Lower lobe of right lung (tissue), 2 donors: ENCODE results near the gene DENND10. TPM values are rescaled to one million over a fixed set of nuclear protein-coding genes. Genes with fewer than 3 reads are reported as not detected.
A peak's percentile ranks its signal among the peaks of the same experiment; 100 is the strongest.

Experiments used
- ATAC-seq, 2 donors: fragments of 200-7000 bp; cut with Tn5 transposase; one replicate each; pipeline ENCODE4 v1.9.1; 2020 to 2022; ENCODE audit warnings: mild to moderate bottlenecking in 2 of 2, moderate library complexity in 2 of 2
- DNase-seq: peaks from one replicate; pipeline ENCODE4 v3.0.0-alpha.2; 2020
- H3K27ac ChIP-seq: fragments of 200-600 bp; one replicate; pipeline ENCODE4 v1.8.0; 2022
- H3K27me3 ChIP-seq: fragments of 200-600 bp; one replicate; pipeline ENCODE4 v1.8.0; 2022; ENCODE audit warnings: low read depth
- H3K36me3 ChIP-seq: fragments of 200-600 bp; one replicate; pipeline ENCODE4 v1.8.0; 2022; ENCODE audit warnings: mild to moderate bottlenecking
- H3K4me1 ChIP-seq: fragments of 200-600 bp; one replicate; pipeline ENCODE4 v1.8.0; 2022
- H3K4me3 ChIP-seq: fragments of 200-600 bp; one replicate; pipeline ENCODE4 v1.8.0; 2022; ENCODE audit warnings: mild to moderate bottlenecking
- H3K9me3 ChIP-seq: fragments of 200-600 bp; one replicate; pipeline ENCODE4 v1.8.0; 2022
- intact Hi-C: fragments of 100-400 bp; cut with DNase I; formaldehyde crosslinking; loops from one replicate; pipeline ENCODE4 v1.11.0; 2022
- total RNA-seq: library from RNA; stranded (reverse); fragmentation: NEBNext Ultra II Directional; extraction: Animal tissue kit (Norgen Biotek cat#: 25700); gene quantifications from one replicate; pipeline ENCODE4 v1.2.1, GENCODE V29; 2021
- TF ChIP-seq, protein P1 (sequence below): fragments of 200-600 bp; IDR thresholded peaks from one replicate; pipeline ENCODE4 v1.8.0; 2022; ENCODE audit warnings: antibody characterized with exemption, mild to moderate bottlenecking
- donor health status: DM: no; HTN: yes; CAD: no; lungs with severe emphysema.

DENND10 gene
- total RNA-seq, 1 donor from 2014 or later, result 33.8 TPM

DNA sequence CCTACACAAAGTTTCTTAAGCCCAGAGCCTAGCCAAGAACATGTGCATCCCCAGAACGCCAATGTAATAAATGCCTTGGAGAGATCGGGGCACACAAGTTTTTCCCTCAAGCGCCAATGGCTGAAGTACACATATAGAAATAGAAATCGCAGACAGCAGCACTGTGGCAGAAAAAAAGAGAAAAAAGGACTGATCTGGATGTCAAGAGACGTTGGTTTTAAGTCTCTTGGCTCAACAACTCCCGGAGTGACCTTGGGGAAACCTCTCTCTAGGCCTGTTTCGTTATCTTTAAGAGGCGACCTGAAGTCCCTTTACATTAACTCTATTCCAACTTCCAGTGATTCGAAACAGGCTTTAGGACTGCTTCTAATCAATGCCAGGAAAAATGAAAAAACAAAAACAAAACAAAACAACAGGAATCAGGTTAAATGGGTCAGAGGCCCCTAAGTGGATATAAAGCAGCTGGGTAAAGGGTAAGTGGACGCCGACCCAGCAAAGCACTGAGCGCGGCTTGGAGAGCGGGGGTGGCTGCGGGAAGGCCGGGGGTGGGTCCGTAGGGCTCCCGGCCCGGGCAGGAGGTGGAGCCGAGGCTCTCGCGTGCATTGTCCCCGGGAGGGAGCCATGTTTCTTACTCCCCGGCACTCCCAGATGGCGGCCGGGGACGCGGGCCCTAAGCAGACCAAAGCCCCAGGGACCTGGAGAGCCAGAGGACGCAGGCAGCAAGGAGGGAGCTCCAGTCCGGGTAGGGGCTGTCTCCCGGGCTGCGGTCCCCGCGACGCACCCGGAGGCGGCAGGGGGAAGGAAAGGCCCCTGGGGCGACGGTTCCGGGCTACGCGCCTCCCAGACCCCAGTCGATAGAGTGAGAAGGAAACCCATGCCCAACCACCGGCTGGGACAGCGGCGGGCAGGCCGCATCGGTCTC, 24.1 kb upstream of the DENND10 start:
- DNase-seq, result peak; percentile 89
- Histone ChIP-seq H3K27ac (peak overlapping the region; percentile 95), H3K9me3 (no peaks in the 10 kb centered on the region), H3K4me1 (peaks cover 32% of the 10 kb centered on the region), H3K27me3 (no peaks in the 10 kb centered on the region), H3K36me3 (no peaks in the 10 kb centered on the region), H3K4me3 (peak overlapping the region; percentile 95)
- TF ChIP-seq, protein P1, sequence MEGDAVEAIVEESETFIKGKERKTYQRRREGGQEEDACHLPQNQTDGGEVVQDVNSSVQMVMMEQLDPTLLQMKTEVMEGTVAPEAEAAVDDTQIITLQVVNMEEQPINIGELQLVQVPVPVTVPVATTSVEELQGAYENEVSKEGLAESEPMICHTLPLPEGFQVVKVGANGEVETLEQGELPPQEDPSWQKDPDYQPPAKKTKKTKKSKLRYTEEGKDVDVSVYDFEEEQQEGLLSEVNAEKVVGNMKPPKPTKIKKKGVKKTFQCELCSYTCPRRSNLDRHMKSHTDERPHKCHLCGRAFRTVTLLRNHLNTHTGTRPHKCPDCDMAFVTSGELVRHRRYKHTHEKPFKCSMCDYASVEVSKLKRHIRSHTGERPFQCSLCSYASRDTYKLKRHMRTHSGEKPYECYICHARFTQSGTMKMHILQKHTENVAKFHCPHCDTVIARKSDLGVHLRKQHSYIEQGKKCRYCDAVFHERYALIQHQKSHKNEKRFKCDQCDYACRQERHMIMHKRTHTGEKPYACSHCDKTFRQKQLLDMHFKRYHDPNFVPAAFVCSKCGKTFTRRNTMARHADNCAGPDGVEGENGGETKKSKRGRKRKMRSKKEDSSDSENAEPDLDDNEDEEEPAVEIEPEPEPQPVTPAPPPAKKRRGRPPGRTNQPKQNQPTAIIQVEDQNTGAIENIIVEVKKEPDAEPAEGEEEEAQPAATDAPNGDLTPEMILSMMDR, result no peak
- intact Hi-C loops, result no loop called here
- peak; percentile 96 for ATAC-seq

DNA sequence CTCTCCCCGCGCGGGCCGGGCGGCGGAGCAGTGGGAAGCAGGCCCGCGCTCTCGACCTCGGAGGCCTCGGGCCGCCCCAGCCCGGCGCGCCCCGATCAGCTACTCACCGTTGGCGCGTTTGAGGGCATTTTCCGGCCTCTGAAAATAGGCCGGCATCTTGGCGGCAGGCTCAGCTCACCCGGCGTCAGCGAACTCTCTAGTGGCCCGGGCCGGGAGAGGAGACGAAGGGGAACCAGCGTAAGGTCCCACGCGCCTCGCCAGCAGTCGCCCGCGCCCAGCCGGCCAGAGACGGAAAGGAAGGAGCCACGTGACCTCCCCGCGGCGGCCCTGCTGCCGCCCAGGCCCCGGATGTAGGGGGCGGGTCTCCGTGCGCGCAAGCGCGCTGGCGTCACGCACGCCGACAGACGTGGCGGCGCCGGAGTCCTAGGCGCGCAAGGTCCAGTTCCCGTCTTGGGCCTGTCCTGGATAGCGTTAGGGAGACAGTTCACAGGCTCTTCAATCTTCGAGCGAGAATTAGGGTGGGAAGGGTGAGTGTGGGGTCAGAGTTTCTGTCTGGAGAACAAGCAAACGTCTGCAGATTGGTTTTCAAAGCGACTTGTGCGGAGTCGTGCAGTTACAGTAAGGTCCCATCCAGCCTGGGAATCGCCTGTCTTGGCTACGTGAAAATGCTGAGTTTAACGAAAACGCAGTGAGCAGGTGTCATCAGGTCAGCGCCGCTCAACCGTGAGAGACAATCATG, 23.2 kb upstream of the DENND10 start, which contains the start of gene EIF3A:
Gene EIF3A (minus strand): TSS at position 297 of the 739 bp plus-strand sequence. CDS start 141 bp downstream, at position 156.
- peak; percentile 97 to 98 for ATAC-seq
- Histone ChIP-seq H3K27ac (peak within 1 kb of the TSS; percentile 95), H3K9me3 (no peaks in the 10 kb centered on the region), H3K36me3 (no peaks in the 10 kb centered on the region), H3K4me3 (peak within 1 kb of the TSS; percentile 95), H3K4me1 (peaks cover 32% of the 10 kb centered on the region), H3K27me3 (no peaks in the 10 kb centered on the region)
- peak; percentile 95 for DNase-seq
- TF ChIP-seq, protein P1, result no peak
- intact Hi-C loops, result no loop called here

DNA sequence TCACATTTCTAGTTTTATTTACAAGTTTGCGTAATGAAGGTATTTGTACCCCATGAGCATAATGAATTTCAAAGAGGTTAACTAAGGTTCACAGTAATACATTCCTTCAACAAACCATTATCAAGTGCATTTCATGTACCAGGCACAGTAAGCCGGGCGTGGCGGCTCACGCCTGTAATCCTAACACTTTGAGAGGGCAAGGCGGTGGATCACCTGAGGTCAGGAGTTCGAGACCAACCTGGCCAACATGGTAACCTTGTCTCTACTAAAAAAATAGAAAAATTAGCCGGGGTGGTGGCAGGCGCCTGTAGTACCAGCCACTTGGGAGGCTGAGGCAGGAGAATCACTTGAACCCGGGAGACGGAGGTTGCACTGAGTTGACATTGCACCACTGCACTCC, 19.0 kb upstream of the DENND10 start:
- Histone ChIP-seq H3K27me3 (no peaks in the 10 kb centered on the region), H3K4me1 (no peaks in the 10 kb centered on the region), H3K36me3 (no peaks in the 10 kb centered on the region), H3K9me3 (no peaks in the 10 kb centered on the region), H3K27ac (no peak overlapping the region), H3K4me3 (no peak overlapping the region)
- DNase-seq (no peak), ATAC-seq (no peak)
- TF ChIP-seq, protein P1, result no peak
- intact Hi-C loops, result no loop called here

DNA sequence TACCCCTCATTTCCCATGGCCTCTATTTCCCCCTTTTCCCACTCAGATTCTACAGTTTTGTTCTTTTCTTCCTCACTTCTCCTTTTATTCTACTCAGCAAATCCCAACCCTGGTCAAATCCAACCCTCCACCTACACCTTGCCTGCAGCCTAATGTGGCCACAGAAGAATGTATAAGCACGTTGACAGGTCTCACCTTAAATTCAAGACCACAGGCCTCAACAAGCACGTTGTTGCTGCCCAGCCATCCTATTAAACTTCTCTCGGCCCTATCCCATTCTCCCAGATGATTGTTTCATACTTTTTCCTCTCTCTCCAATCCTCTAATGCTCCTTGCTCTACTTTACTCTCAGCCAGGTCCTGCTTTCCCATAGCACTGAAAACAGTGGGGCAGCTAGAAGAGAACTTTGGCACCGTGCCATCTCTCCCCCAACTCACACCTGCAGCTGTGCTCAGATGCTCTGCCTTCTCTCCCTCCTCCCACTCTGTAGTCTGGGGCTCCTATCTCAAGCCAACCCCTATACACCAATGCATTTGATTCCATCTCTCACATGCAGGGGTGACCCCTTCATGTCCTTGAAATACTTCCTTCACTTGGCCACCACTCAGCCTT, 16.5 kb upstream of the DENND10 start:
- H3K36me3 ChIP-seq, result no peaks in the 10 kb centered on the region
- no peak overlapping the region for H3K4me3 ChIP-seq

More for the DNA sequence above, 16.5 kb upstream of the DENND10 start:
- TF ChIP-seq, protein P1, result no peak
- Histone ChIP-seq H3K27ac (no peak overlapping the region), H3K4me1 (no peaks in the 10 kb centered on the region), H3K27me3 (no peaks in the 10 kb centered on the region), H3K9me3 (no peaks in the 10 kb centered on the region)
- intact Hi-C loops, result no loop called here
- no peak for DNase-seq
- ATAC-seq, result no peak
